Caco-2 (cell line): ENCODE measurements around the gene LRP6. TPM values are rescaled to one million over a fixed set of nuclear protein-coding genes. Genes with fewer than 3 reads are reported as not detected.
"Not testable (repeated sequence)": the region's sequence is repeated elsewhere in the genome, so short reads cannot be mapped to it uniquely, and the experiment has no call there.

ENCODE experiments used
- BruUV-seq: library from RNA; stranded (reverse); fragments of 400-500 nt; replicated peaks from 2 replicates; lab custom pipeline; 2021; lab: Mats Ljungman, UMichigan
- CTCF ChIA-PET: fragments of 300-600 bp; sonication (Branson Sonifier 250); formaldehyde crosslinking; loops from one replicate; lab custom pipeline; 2022; ENCODE audit warnings: antibody characterized with exemption; lab: Charles Lee
- POLR2A ChIA-PET: fragments of 300-600 bp; sonication (Branson Sonifier 250); formaldehyde crosslinking; loops from one replicate; lab custom pipeline; 2022; ENCODE audit warnings: antibody characterized with exemption; lab: Charles Lee
- DNase-seq, 2 experiments: peaks; one replicate each; pipeline versions ENCODE4 v3.0.0 to v3.0.0-alpha.2; 2020 to 2022
- H3K27me3 ChIP-seq: replicated peaks from 2 replicates; pipeline ENCODE4 v1.6.0; 2011; ENCODE audit warnings: low read length; ENCODE audit not compliant: control insufficient read depth, insufficient read depth
- H3K36me3 ChIP-seq: 2 replicates; pipeline ENCODE4 v1.5.1; 2011; ENCODE audit warnings: low read length; ENCODE audit not compliant: control insufficient read depth, insufficient read depth
- H3K4me1 ChIP-seq: fragments of 250-450 bp; sonication (Bioruptor Pico); 2 replicates; pipeline ENCODE4 v1.5.1; 2020; ENCODE audit warnings: mild to moderate bottlenecking
- H3K4me3 ChIP-seq: 2 replicates; pipeline ENCODE4 v1.5.1; 2011; ENCODE audit warnings: low read depth, mild to moderate bottlenecking, control low read depth, low read length
- H3K9me3 ChIP-seq: fragments of 250-450 bp; sonication (Bioruptor Pico); 2 replicates; pipeline ENCODE4 v1.5.1; 2020; ENCODE audit warnings: mild to moderate bottlenecking, moderate library complexity
- H3K27ac Mint-ChIP-seq: one replicate; pipeline ENCODE4 v1.8.0; 2022; ENCODE audit warnings: mixed read lengths; ENCODE audit not compliant: unreplicated experiment
- H3K27me3 Mint-ChIP-seq: one replicate; pipeline ENCODE4 v1.8.0; 2022; ENCODE audit warnings: mixed read lengths; ENCODE audit not compliant: insufficient read depth, unreplicated experiment
- H3K36me3 Mint-ChIP-seq: one replicate; pipeline ENCODE4 v1.8.0; 2022; ENCODE audit warnings: mild to moderate bottlenecking, mixed read lengths; ENCODE audit not compliant: insufficient read depth, unreplicated experiment
- H3K4me1 Mint-ChIP-seq: one replicate; pipeline ENCODE4 v1.8.0; 2022; ENCODE audit warnings: low read depth, mixed read lengths; ENCODE audit not compliant: unreplicated experiment
- H3K4me3 Mint-ChIP-seq: one replicate; pipeline ENCODE4 v1.8.0; 2022; ENCODE audit warnings: mild to moderate bottlenecking, moderate library complexity, mixed read lengths; ENCODE audit not compliant: unreplicated experiment
- H3K9me3 Mint-ChIP-seq: one replicate; pipeline ENCODE4 v1.8.0; 2022; ENCODE audit warnings: mixed read lengths; ENCODE audit not compliant: unreplicated experiment
- intact Hi-C: fragments of 100-400 bp; cut with micrococcal nuclease; formaldehyde crosslinking; loops from one replicate; pipeline ENCODE4 v1.10.0; 2022; ENCODE audit not compliant: unreplicated experiment
- total RNA-seq: library from RNA; stranded (reverse); gene quantifications from 2 replicates; pipeline ENCODE4 v1.2.3, GENCODE V29; 2022
- TF ChIP-seq, protein P1 (sequence below), 2 experiments: fragments of 200-600 bp in 1 of 2; IDR thresholded peaks; 1 replicate in 1 of 2; 2 replicates in 1 of 2; pipeline versions ENCODE4 v1.5.1 to v1.8.0; 2011 to 2022; ENCODE audit warnings: antibody characterized with exemption in 1 of 2, control low read depth in 1 of 2, inconsistent platforms in 1 of 2, low read depth in 1 of 2, low read length in 1 of 2, mild to moderate bottlenecking in 1 of 2, moderate library complexity in 1 of 2; ENCODE audit not compliant: insufficient read depth in 1 of 2, severe bottlenecking in 1 of 2, unreplicated experiment in 1 of 2

LRP6 gene
- total RNA-seq, 1 experiment from 2014 or later, result 72.7 TPM

DNA sequence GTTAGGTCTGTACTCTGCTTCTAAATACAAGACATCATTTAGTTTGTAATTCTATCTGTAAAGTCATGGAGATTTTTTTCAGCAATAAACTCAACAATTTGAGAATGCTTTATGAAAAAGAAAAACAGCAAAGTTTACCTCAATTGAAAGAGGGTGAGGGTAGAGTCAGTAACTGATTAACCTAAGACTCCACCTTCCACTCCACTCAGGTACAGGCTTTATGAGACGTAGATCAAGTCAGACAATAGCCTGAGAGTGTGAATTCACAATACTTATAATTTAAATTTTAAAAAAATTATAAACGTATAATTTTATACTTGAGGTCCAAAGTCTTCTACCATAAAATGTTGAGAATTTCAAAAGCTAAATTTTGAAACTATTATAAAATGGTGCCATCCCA lies 150.2 kb downstream of the LRP6 start:
- DNase-seq, result no peak
- ChIA-PET POLR2A (no interaction called here), CTCF (interaction anchor here (1.5 kb wide), 1 partner anchor 35 kb away, joined by 3 read pairs; no protein-coding TSS in a partner anchor)
- no peak overlapping the region for H3K4me3 Mint-ChIP-seq
- Histone ChIP-seq H3K27me3 (no peaks in the 10 kb centered on the region), H3K9me3 (no peaks in the 10 kb centered on the region), H3K4me1 (peaks cover 9% of the 10 kb centered on the region; the same call in 1 of the 2 replicates), H3K36me3 (no peaks in the 10 kb centered on the region; the same call in 1 of the 2 replicates), H3K4me3 (no peak overlapping the region)
- H3K27me3 Mint-ChIP-seq, result no peaks in the 10 kb centered on the region
- peaks cover 12% of the 10 kb centered on the region for H3K4me1 Mint-ChIP-seq
- H3K9me3 Mint-ChIP-seq, result no peaks in the 10 kb centered on the region
- intact Hi-C loops, result no loop called here
- TF ChIP-seq, protein P1, sequence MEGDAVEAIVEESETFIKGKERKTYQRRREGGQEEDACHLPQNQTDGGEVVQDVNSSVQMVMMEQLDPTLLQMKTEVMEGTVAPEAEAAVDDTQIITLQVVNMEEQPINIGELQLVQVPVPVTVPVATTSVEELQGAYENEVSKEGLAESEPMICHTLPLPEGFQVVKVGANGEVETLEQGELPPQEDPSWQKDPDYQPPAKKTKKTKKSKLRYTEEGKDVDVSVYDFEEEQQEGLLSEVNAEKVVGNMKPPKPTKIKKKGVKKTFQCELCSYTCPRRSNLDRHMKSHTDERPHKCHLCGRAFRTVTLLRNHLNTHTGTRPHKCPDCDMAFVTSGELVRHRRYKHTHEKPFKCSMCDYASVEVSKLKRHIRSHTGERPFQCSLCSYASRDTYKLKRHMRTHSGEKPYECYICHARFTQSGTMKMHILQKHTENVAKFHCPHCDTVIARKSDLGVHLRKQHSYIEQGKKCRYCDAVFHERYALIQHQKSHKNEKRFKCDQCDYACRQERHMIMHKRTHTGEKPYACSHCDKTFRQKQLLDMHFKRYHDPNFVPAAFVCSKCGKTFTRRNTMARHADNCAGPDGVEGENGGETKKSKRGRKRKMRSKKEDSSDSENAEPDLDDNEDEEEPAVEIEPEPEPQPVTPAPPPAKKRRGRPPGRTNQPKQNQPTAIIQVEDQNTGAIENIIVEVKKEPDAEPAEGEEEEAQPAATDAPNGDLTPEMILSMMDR (IDR thresholded peaks at IDR 0.05; ENCODE audit: insufficient read depth in 1 of 2, low read depth in 1 of 2, low read length in 1 of 2, severe bottlenecking in 1 of 2, unreplicated experiment in 1 of 2), result no peak
- H3K27ac Mint-ChIP-seq, result no peak overlapping the region
- H3K36me3 Mint-ChIP-seq, result peaks cover 51% of the 10 kb centered on the region
- no TSS peak for BruUV-seq

DNA sequence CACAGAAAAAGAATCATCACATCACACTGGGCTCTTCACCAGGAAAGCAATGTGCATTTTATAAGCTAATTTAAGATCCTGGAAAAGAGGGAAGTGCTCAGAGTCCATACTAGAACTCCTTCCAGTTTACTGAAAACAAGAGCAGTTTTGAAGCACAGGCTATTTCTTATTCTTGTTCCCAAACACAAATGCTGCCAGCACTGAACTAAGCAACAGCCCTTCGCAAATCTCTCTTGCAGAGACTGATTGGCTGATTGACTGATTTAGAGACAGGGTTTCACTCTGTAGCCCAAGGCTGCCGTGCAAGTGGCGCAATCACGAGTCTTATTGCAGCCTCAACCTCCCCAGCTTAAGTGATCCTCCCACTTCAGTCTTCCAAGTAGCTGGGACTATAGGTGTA lies 151.3 kb downstream of the LRP6 start:
- no peaks in the 10 kb centered on the region for H3K9me3 Mint-ChIP-seq
- ChIA-PET CTCF (no interaction called here), POLR2A (no interaction called here)
- DNase-seq, result no peak
- H3K4me1 Mint-ChIP-seq, result peaks cover 12% of the 10 kb centered on the region
- no peaks in the 10 kb centered on the region for H3K27me3 Mint-ChIP-seq
- Histone ChIP-seq H3K9me3 (no peaks in the 10 kb centered on the region), H3K36me3 (no peaks in the 10 kb centered on the region; the same call in 1 of the 2 replicates), H3K4me1 (peaks cover 9% of the 10 kb centered on the region; the same call in 1 of the 2 replicates), H3K4me3 (no peak overlapping the region), H3K27me3 (no peaks in the 10 kb centered on the region)
- intact Hi-C loops, result no loop called here
- H3K4me3 Mint-ChIP-seq, result no peak overlapping the region
- TF ChIP-seq, protein P1 (IDR thresholded peaks at IDR 0.05; ENCODE audit: insufficient read depth in 1 of 2, low read depth in 1 of 2, low read length in 1 of 2, severe bottlenecking in 1 of 2, unreplicated experiment in 1 of 2), result no peak
- H3K36me3 Mint-ChIP-seq, result peaks cover 49% of the 10 kb centered on the region
- H3K27ac Mint-ChIP-seq, result no peak overlapping the region
- no TSS peak for BruUV-seq

DNA sequence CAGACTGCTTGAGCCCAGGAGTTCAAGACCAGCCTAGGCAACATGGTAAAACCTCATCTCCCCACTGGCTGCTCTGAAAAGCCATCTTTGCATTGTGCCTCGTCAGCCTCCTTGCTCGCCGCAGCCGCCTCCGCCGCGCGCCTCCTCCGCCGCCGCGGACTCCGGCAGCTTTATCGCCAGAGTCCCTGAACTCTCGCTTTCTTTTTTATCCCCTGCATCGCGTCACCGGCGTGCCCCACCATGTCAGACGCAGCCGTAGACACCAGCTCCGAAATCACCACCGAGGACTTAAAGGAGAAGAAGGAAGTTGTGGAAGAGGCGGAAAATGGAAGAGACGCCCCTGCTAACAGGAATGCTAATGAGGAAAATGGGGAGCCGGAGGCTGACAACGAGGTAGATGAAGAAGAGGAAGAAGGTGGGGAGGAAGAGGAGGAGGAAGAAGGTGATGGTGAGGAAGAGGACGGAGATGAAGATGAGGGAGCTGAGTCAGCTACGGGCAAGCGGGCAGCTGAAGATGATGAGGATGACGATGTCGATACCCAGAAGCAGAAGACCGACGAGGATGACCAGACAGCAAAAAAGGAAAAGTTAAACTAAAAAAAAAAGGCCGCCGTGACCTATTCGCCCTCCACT lies 155.8 kb downstream of the LRP6 start:
- H3K9me3 ChIP-seq, POLR2A ChIA-PET, H3K4me1 ChIP-seq, intact Hi-C loops, CTCF ChIA-PET, DNase-seq, H3K27me3 Mint-ChIP-seq, H3K27ac Mint-ChIP-seq, H3K27me3 ChIP-seq, BruUV-seq, H3K36me3 ChIP-seq, H3K4me3 Mint-ChIP-seq, H3K4me1 Mint-ChIP-seq, H3K4me3 ChIP-seq: not testable (repeated sequence)
- Mint-ChIP-seq H3K9me3 (peaks cover 15% of the 10 kb centered on the region), H3K36me3 (peaks cover 70% of the 10 kb centered on the region)
